SH-SY5Y (cell line): ENCODE measurements around the gene UNC13A.

Source experiments
- GATA2 ChIP-seq: IDR thresholded peaks from 2 replicates; pipeline ENCODE4 v1.6.1; 2011; ENCODE audit warnings: mild to moderate bottlenecking, low read depth, low read length
- GATA3 ChIP-seq: IDR thresholded peaks from 2 replicates; pipeline ENCODE4 v1.6.1; 2011; ENCODE audit warnings: low read depth, mild to moderate bottlenecking, low read length, moderate library complexity

DNA sequence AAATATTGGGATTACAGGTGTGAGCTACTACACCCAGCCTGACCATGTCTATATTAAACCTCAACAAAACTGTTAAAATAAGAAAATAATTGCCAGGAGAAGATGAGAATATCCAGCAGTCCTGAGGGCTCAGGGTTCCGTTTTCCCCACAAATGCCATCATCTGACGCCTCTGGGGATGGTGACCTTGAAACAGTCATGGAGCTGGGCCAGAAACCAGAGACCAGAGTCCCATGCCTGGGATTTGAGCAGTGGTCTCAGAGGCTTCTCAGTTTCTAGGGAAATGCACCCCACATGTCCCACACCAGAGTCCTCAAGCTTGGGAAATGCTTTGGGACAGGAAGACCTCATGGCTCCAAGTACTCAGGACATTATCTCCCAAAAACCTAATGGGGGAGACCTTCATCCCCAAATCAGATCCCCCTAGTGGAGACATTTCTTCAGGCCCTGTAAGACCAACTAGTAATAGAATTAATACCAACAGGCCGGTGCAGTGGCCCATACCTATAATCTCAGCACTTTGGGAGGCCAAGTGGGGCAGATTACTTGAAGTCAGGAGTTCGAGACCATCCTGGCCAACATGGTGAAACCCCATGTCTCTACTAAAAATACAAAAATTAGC lies 28.3 kb upstream of the UNC13A start:
- TF ChIP-seq GATA2 (no peak), GATA3 (no peak)
